ENCODE measurements around the gene POLQ. TPM values are rescaled to one million over a fixed set of nuclear protein-coding genes. Genes with fewer than 3 reads are reported as not detected.
"Not testable (repeated sequence)": the region's sequence is repeated elsewhere in the genome, so short reads cannot be mapped to it uniquely, and the experiment has no call there.

The POLQ gene
- total RNA-seq, 1 donor from 2014 or later = 2.5 TPM

DNA sequence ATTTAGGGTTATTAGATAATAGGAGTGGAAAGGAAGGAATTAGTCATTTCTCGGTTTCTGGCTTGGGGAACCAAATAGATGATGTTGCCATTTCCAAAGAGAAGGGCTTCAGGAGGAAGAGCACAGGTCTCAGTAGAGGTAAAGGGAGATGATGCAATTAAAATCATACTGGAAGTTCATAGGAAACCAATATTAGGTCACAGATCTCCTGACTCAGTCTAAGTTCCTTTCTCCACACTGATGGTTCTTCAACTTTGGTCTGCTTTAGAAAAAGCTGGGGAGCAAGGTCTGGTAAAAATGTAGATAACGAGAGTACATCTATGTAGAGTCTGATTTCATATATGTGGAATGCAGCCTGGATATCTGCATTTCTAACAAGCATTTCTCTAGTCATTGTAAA, 130.9 kb downstream of the POLQ start:
- intact Hi-C loops (cut with DNase I) = no loop called here
- no peak overlapping the region for H3K27ac ChIP-seq
- TF ChIP-seq POLR2AphosphoS5 (IDR thresholded peaks at IDR 0.05; ENCODE audit: insufficient read depth in 1 of 2, low read depth in 1 of 2) = no peak
- TF ChIP-seq, protein P1, sequence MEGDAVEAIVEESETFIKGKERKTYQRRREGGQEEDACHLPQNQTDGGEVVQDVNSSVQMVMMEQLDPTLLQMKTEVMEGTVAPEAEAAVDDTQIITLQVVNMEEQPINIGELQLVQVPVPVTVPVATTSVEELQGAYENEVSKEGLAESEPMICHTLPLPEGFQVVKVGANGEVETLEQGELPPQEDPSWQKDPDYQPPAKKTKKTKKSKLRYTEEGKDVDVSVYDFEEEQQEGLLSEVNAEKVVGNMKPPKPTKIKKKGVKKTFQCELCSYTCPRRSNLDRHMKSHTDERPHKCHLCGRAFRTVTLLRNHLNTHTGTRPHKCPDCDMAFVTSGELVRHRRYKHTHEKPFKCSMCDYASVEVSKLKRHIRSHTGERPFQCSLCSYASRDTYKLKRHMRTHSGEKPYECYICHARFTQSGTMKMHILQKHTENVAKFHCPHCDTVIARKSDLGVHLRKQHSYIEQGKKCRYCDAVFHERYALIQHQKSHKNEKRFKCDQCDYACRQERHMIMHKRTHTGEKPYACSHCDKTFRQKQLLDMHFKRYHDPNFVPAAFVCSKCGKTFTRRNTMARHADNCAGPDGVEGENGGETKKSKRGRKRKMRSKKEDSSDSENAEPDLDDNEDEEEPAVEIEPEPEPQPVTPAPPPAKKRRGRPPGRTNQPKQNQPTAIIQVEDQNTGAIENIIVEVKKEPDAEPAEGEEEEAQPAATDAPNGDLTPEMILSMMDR (IDR thresholded peaks at IDR 0.05) = no peak
- no peak for TF ChIP-seq POLR2A (IDR thresholded peaks at IDR 0.05)
- no peaks in the 10 kb centered on the region for H3K9me3 ChIP-seq
- no peak for DNase-seq (ENCODE audit: extremely low spot score in 2 of 2)
- H3K4me1 ChIP-seq = no peaks in the 10 kb centered on the region
- H3K36me3 ChIP-seq = no peaks in the 10 kb centered on the region
- no peaks in the 10 kb centered on the region for H3K27me3 ChIP-seq
- no peak overlapping the region for H3K4me3 ChIP-seq

DNA sequence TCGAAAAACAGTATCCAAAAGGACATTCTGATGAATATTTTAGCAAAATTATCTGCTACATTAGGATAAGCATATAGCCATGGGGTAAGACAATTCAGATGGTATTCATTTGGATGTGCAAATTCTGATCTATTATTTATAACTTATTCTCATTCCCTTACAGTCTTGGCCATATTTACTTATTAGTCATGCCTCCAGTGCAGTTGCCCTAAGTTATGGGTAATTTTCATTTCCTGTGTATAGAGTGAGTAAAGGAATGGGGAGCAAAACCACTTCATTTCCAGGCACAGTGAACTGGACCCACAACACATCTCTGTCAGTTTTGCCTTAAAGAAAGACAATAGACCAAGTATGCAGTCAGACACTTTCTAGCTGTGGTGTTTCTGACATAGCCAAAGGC, 134.3 kb downstream of the POLQ start:
- Histone ChIP-seq H3K27me3 (no peaks in the 10 kb centered on the region), H3K4me1 (no peaks in the 10 kb centered on the region), H3K4me3 (no peak overlapping the region), H3K9me3 (no peaks in the 10 kb centered on the region), H3K27ac (no peak overlapping the region), H3K36me3 (no peaks in the 10 kb centered on the region)
- intact Hi-C loops (cut with DNase I) = no loop called here
- DNase-seq (ENCODE audit: extremely low spot score in 2 of 2) = no peak
- TF ChIP-seq, protein P1 (IDR thresholded peaks at IDR 0.05) = no peak
- TF ChIP-seq POLR2AphosphoS5 (IDR thresholded peaks at IDR 0.05; ENCODE audit: insufficient read depth in 1 of 2, low read depth in 1 of 2) (no peak), POLR2A (IDR thresholded peaks at IDR 0.05) (no peak)

DNA sequence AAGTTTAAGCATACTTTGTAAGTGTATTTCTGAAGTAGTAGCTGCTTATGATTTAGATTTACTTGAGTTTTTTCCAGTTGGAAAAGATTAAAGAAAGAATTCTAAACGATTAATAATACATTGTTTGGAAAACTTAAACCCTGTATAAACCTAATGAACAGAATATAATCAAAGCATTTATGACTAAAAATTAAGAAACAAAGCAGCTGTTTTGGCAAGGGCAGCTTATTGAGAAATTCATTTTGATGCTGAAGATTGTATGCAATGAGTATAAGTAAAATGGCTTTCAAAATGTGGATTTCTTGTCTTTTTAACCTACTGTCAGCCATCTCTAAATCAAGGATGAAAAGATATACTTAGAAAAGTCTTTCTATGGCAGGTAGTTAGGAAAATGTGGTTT, 140.2 kb downstream of the POLQ start:
- H3K4me1 ChIP-seq = no peaks in the 10 kb centered on the region
- H3K27me3 ChIP-seq = no peaks in the 10 kb centered on the region
- H3K27ac ChIP-seq = no peak overlapping the region
- H3K36me3 ChIP-seq = no peaks in the 10 kb centered on the region
- no peak for DNase-seq (ENCODE audit: extremely low spot score in 2 of 2)
- intact Hi-C loops (cut with DNase I) = no loop called here
- no peaks in the 10 kb centered on the region for H3K9me3 ChIP-seq
- TF ChIP-seq, protein P1 (IDR thresholded peaks at IDR 0.05) = no peak
- no peak for TF ChIP-seq POLR2AphosphoS5 (IDR thresholded peaks at IDR 0.05; ENCODE audit: insufficient read depth in 1 of 2, low read depth in 1 of 2)
- TF ChIP-seq POLR2A (IDR thresholded peaks at IDR 0.05) = no peak
- no peak overlapping the region for H3K4me3 ChIP-seq

DNA sequence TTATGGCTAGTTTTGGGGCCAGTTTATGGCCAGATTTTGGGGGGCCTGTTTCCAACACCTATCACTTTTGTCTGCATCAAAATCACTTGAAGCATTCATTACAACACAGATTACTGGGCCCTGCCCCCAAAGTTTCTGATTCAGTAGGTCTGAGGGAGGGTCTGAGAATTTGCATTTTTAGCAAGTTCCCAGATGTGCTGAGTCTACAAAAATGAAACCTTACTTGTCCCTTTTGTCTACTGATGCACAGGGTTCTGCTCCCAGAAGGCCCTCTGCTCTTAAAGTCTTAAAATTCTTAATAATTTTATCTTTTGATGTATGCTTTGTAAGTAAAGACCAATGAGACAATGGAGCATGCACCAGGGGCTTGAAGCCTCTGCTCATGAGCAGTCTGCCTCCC, 146.0 kb downstream of the POLQ start:
- Histone ChIP-seq H3K27me3 (no peaks in the 10 kb centered on the region), H3K9me3 (no peaks in the 10 kb centered on the region), H3K4me1 (no peaks in the 10 kb centered on the region), H3K36me3 (no peaks in the 10 kb centered on the region), H3K4me3 (no peak overlapping the region), H3K27ac (no peak overlapping the region)
- no peak for DNase-seq (ENCODE audit: extremely low spot score in 2 of 2)
- intact Hi-C loops (cut with DNase I) = no loop called here
- TF ChIP-seq POLR2A (IDR thresholded peaks at IDR 0.05) (no peak), POLR2AphosphoS5 (IDR thresholded peaks at IDR 0.05; ENCODE audit: insufficient read depth in 1 of 2, low read depth in 1 of 2) (no peak)
- TF ChIP-seq, protein P1 (IDR thresholded peaks at IDR 0.05) = no peak

DNA sequence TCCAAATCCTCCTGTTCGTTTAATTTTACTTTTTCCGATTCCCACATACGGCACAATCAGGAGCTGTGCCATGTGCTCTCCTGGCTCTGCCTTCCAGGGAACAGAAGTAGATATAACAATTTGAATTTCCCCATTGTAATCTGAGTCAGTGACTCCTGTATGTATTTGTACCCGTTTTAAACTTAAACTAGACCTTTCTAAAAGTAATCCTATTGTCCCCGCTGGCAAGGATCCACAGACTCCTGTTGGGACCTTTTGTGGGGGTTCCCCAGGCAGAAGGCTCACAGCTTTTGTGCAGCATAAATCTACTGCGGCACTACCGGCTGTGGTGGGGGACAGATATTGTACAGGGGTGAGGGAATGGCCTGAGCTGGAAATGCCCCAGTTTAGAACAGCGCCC, 147.7 kb downstream of the POLQ start:
- H3K27me3 ChIP-seq; H3K4me3 ChIP-seq; H3K36me3 ChIP-seq; H3K27ac ChIP-seq; DNase-seq (ENCODE audit: extremely low spot score in 2 of 2); intact Hi-C loops (cut with DNase I); H3K4me1 ChIP-seq; H3K9me3 ChIP-seq: not testable (repeated sequence)

DNA sequence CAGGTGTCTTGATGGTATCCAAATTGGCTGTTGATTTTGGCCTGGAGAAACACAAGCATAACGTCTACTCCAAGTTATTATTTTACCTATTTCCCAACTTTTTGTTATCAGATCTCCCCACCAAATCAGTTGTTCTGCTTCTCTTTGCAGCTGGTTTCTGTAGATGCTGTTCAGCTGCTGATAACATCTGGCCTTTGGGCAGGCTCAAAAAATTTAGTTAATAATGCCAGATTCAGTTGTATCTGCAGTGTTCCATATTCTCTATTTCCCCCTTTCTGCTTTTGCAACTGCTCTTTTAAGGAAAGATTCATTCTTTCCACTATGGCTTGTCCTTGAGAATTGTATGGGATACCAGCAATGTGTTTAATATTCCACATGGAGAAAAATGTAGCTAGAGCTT, 149.8 kb downstream of the POLQ start:
- DNase-seq (ENCODE audit: extremely low spot score in 2 of 2); H3K4me3 ChIP-seq; intact Hi-C loops (cut with DNase I); H3K27me3 ChIP-seq; H3K36me3 ChIP-seq; H3K27ac ChIP-seq; H3K9me3 ChIP-seq; H3K4me1 ChIP-seq: not testable (repeated sequence)

DNA sequence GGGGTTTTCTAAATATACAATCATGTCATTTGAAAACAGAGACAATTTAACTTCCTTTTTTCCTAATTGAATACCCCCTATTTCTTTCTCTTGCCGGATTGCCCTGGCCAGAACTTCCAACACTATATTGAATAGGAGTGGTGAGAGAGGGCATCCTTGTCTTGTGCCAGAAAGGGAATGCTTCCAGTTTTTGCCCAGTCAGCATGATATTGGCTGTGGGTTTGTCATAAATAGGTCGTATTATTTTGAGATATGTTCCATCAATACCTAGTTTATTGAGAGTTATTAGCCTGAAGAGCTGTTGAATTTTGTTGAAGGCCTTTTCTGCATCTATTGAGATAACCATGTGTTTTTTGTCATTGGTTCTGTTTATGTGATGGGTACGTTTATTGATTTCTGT, 157.5 kb downstream of the POLQ start:
- intact Hi-C loops (cut with DNase I); H3K27ac ChIP-seq: not testable (repeated sequence)

More for the DNA sequence above, 157.5 kb downstream of the POLQ start:
- not testable (repeated sequence) for H3K9me3 ChIP-seq; DNase-seq (ENCODE audit: extremely low spot score in 2 of 2); H3K27me3 ChIP-seq; H3K4me3 ChIP-seq; H3K4me1 ChIP-seq; H3K36me3 ChIP-seq
